NCI-H1092 (cell line): Measurements from ENCODE around the gene TLR2.

Experiments used
- DNase-seq: peaks from one replicate; lab custom pipeline; 2025; lab: John Stamatoyannopoulos, UW

Gene TLR2

DNA sequence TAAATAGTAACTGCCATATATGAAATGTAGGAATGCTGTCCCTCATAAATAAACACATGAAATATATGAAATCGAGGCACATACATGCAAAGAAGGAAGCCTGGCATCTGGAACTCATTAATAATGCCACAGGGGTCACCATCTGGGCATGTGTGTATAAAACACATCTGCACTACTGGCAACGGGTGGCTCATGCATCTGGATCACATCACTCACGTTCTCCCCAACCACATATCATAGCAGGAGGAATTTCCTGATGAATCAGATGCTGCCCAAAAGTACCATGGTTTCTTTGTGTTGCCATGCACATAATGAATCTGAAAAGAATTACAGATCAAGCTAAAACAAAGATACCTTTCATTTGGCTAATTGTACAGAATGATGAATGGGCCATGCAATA, 47.2 kb downstream of the TLR2 start:
- no peak for DNase-seq

DNA sequence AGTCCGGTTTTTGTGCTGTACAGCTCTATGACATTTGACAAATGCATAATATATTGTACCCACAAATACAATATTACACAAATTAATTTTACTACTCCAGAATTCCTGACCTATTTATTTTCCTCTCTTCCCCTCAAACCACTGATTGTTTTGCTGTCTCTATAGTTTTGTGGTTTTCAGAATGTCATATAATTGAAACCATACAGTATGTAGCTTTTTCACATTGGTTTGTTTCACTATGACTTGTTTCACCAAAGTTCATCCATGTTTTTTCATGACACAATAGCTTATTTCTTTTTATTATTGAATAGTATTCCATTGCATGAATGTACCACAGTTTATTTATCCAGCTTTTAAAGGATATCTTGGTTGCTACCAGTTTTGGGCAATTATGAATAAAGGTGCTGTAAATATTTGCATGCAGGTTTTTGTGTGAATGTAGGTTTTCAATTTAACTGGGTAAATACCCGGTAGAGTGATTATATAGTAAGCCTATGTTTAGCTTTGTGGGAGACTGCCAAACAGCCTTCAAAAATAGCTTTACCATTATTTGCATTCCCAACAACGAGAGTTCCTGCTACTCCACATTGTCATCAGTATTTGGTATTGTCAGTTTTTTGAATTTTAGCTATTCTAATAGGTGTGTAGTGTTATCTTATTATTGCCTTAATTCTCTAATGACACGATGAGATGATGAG, 49.8 kb downstream of the TLR2 start:
- no peak for DNase-seq

DNA sequence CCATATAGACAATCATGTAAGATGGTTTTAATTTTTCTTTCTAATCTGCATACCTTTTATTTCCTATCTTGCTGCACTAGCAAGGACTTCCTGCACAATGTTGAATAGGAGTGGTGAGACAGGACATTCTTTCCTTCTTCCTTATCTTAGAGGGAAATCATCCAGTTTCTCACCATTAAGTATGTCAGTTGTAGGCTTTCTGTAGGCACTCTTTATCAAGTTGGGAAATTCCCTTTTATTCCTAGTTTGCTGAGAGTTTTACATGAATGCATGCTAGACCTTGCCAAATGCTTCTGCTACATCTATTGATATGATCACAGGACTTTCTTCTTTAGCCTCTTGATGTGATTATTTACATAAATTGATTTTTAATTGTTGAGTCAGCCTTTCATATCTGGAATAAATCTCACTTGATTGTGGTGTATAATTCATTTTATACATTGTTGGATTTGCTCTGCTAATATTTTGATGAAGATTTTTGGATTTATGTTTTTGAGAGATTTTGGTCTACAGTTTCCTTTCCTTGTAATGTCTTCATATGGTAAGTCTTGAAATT, 51.9 kb downstream of the TLR2 start:
- DNase-seq: no peak

DNA sequence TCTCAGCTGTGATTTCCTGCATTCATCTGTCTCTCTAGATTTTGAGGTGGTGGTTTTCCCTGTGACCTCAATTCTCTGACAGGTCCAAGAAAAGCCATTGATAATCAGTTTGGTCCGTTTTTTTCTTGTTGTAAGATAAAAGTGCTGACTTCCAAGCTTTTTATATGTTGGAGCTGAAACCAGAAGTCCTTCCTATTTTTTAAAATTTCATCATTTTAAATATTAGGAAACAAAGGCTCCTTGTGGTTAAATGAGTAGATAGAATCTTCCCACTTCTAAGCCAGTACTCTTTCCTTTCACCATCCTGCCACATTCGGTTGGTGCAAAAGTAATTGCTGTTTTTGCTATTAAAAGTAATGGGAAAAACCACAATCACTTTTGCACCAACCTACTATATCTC, 57.5 kb downstream of the TLR2 start:
- DNase-seq: no peak

- no peak for DNase-seq
These were observed 61.6 kb downstream of the TLR2 start for GRCh38 chr4:153745651-153746050.

DNA sequence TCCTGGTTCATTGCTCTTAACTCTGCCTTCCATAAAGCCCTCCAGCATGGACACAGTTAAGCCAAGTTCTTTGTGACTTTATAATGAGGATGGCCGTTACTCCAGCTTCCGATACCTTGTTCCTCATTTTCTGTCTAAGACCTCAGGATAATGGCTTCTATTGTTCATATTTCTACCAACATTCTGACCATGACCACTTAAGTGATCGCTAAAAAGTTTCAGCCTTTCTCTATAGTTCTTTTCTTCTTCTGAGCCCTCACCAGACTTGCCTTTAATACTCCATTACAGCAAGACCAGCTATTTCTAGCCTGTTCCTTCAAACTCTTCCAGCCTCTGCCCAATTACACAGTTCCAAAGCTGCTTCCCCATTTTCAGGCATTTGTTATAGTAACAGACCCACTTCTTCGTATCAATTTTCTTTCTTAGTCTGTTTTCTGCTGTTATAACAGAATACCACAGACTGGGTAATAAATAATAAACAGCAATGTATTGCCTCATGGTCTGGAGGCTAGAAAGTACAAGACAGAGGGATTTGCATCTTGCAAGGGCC, 63.4 kb downstream of the TLR2 start:
- DNase-seq: no peak

DNA sequence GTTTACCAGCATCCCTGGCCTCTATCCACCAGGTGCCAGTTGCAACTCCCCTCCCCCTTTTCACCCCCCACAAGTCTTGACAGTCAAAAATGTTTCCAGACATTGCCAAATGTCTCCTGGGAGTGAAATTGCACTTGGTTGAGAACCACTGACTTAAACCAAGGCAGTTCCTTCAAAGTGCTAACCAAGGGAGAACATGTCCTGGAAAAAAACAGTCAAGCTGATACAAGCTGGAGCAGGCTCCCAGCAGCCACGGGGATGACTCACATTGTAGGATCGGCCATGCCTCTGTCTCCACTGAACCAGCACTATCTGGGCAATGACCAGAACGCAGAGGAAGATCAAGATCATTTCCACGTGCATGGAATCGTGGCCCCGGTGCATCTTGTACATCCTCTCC, 64.3 kb downstream of the TLR2 start:
- no peak for DNase-seq

- DNase-seq: peak; percentile 35
These were observed 66.2 kb downstream of the TLR2 start for GRCh38 chr4:153750197-153750817.

GRCh38 chr4:153755186-153755585, 71.1 kb downstream of the TLR2 start:
- no peak for DNase-seq
